Mesenteric fat pad (tissue), 1 donor: ENCODE measurements around the gene ALPG. TPM values are rescaled to one million over a fixed set of nuclear protein-coding genes. Genes with fewer than 3 reads are reported as not detected.
"Not testable (repeated sequence)": the region's sequence is repeated elsewhere in the genome, so short reads cannot be mapped to it uniquely, and the experiment has no call there.

Experiments
- DNase-seq: peaks from one replicate; pipeline ENCODE4 v3.0.0-alpha.2; 2020; ENCODE audit warnings: low spot score
- total RNA-seq: library from RNA; stranded (reverse); fragmentation: NEBNext Ultra II Directional; extraction: Animal tissue kit (Norgen Biotek cat#: 25700); gene quantifications from one replicate; pipeline ENCODE4 v1.2.1, GENCODE V29; 2021
- donor health status: DM: yes; HTN: yes; CAD: no.

The ALPG gene
- total RNA-seq, 1 donor from 2014 or later: not detected

GRCh38 chr2:232418466-232419244 lies 12.0 kb downstream of the ALPG start:
- no peak for DNase-seq

GRCh38 chr2:232419245-232420072 lies 12.8 kb downstream of the ALPG start:
- no peak for DNase-seq

DNA sequence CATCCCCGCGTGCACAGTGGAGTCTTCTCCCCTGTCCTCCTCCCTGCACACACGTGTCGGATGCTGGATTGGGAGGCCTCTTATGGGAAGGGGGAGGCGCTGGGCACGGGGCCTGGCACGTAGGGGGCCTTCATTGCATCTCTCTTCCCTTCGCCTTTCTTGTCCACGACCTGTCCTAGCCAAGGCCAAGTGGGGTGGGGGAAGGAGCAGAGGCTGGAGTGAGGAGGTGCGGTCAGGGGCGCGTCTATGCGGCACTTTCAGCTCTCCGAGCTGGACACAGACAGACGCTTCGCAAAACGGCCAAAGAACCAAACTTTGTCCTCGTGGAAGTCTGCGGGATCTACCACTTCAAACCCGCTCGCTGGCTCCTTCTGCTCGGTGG lies 13.4 kb downstream of the ALPG start:
- DNase-seq: no peak

GRCh38 chr2:232420463-232421188 lies 14.0 kb downstream of the ALPG start:
- DNase-seq: no peak

DNA sequence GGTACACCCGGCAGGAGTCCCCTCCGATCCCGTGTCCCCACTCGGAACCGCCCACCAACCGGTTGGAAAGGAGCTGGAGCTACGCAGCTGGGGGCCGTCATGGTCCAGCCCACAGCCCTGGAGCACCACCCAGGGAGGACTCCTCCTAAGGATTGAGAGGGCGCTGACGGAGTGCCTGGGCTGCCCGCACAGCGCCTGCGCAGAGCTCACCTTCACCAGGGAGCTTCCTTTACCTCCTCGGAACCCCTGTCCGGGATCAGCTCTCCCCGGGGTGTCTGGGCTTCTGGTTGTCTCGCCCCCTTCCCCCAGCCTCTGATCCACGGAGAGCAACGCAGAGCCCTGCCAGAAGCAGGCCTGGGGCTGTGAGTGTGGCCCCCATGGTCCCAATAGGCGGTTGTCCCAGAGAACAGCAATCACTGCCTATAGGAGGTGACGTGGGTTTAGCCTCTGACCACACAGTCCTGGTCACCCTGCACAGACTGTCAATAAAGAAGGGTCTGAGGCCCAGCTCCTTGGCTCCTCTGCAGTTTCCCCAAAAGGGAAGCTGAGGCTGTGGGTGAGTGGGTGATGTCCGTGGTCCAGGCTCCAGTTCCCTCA lies 14.6 kb downstream of the ALPG start:
- DNase-seq: no peak

DNA sequence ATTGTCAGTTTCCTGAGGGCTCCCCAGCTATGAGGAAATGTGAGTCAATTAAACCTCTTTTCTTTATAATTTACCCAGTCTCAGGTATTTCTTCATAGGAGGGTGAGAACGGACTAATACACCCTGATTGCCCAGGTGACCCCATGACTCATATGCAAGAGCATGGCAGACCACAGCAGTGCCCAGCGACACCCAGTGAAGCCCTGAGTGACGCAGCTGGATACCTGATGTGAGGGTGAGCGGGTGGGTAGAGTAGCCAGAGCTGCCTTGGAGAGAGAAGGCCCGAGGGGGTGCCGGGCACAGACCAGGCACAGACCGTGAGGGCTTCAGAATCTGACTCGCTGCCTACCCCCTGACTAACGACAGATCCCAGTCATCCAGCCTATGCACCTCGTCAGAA lies 15.4 kb downstream of the ALPG start:
- no peak for DNase-seq

- DNase-seq: not testable (repeated sequence)
Observed at GRCh38 chr2:232422996-232423395, 16.4 kb downstream of the ALPG start.

- not testable (repeated sequence) for DNase-seq
Observed at GRCh38 chr2:232423407-232423806, 16.8 kb downstream of the ALPG start.

- DNase-seq: no peak
Observed at GRCh38 chr2:232431705-232432590, 25.3 kb downstream of the ALPG start.

GRCh38 chr2:232432598-232433184 lies 26.0 kb downstream of the ALPG start:
- DNase-seq: no peak

DNA sequence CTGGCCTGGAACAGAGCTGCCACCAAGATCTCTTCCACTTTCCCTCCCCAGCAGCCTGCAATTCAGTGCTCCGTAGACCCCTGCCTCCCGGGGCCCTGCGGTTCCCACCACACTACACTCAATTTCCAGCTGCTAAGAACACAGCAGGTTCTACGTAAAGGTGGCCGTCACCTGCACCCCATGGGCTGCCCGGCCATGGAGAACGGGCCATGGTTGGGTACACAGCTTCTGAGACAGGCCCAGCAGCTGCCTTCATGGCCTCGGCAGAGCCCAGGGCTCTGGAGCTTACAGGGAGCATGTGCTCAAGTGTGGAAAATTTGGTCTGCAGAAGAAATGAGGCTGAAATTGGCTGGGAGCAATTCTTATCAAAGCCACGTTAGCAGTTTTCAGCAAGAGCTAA lies 27.0 kb downstream of the ALPG start:
- not testable (repeated sequence) for DNase-seq

DNA sequence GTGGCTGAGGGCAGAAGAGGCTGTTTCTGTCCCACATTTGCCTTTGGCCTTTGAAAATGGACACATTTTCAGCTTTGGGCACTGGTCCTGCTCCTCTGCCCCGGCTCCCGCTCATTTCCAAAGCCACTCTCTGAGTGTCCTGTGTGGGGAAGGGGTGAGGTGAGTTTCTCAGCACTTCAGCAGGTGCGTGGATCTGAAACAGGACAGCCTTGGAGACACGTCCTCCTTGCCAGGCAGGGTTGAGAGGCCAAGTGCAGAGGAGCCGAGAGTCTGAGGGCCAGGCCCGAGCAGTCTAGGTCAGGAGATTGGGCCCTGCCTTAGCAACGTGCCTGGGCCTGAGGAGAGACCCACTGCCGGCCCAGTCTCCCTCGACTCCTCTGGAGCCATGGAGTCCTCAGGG lies 27.4 kb downstream of the ALPG start:
- DNase-seq: no peak

DNA sequence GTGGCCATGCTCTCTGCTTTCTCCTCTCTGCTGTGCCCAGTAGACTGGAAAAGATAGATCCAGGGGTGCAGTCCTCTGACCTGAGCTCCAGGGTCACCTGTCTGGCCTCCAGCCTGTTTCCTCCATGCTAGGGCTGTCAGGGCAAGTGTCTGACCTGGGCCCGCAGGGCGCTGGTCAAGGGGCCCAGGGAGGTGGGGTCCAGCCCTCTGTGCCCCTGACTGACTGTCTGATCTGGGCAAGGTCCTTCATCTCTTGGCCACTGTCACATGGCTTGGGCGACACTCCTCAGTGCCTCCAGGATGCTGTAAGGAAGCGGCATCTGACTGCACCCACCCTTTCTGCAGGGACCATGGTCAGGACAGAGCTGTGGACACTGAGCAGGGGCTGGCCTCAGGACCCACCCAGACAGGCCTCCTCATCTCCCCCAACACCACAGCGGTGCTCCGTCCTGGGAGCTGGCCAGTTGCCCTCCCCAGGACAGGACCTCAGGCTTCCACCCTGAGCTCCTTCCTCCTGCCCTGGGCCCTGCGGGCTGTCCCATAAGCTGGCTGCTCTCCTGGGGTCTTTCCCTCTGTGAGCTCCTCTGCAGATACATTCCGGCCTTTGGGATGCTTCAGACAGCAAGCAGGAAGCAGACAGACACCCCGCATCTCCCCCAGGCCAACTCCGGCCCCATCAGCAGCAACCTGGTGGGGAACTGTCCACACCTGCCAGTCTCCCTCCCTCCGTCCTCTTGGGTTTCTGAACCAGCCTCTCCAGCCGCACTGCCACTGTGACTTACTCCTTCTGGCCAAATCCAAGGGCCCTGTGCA lies 28.1 kb downstream of the ALPG start:
- no peak for DNase-seq

GRCh38 chr2:232435375-232435648 lies 28.7 kb downstream of the ALPG start:
- no peak for DNase-seq

DNA sequence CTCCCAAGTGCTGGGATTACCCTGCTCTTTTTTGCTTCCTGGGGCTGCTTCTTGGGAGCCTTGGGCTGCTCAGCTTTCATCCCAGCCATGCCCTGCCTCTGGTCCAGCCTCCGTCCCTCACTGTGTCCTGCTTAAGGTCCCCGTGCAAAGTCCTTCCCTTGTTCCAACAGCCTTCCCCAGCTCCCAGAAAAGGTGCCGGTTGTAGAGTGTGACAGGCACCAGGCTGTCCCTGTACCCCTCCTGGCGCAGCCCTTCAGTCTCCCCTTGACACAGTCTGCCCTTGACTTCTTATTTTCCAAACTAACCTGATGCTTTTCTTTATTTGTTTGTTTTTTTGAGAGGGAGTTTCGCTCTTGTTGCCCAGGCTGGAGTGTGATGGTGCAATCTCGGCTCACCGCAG lies 29.2 kb downstream of the ALPG start:
- DNase-seq: peak; percentile 43

DNA sequence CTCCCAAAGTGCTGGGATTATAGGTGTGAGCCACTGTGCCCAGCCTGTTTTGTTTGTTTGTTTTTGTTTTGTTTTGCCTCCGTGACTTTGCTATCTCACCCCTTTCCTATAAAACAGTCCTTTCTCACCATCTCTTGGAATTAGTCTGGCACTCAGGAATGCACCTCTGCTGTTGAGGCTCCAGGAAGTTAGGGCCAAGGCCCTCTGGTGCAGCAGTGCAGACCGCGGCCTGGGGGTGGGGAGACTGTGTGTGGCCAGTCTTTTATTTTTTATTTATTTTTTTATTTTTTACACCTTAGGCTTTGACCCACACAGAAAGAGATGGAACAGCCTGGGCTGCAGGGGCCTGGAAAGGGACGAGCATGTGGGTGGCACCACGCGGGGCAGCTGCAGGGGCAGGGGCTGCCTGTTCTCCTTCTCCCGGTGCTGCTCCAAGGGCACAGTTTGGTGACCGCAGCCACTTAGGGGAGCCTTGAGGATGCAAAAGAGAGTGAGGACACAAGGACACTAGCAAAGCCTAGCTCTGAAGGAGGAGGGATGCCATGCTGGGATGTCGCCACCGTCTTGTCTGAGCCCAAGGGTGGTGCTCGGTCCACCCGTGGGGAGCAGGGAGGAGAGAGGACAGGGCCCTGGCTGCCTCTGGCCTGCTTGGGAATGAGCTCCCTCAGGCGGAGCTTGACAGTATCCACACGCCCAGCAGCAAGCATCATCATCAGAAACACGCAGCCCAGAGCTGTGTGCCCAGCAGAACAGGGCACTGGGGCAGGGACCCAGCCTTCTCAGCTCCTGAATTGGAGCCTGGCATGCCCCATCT lies 29.9 kb downstream of the ALPG start:
- DNase-seq: peak; percentile 62

DNA sequence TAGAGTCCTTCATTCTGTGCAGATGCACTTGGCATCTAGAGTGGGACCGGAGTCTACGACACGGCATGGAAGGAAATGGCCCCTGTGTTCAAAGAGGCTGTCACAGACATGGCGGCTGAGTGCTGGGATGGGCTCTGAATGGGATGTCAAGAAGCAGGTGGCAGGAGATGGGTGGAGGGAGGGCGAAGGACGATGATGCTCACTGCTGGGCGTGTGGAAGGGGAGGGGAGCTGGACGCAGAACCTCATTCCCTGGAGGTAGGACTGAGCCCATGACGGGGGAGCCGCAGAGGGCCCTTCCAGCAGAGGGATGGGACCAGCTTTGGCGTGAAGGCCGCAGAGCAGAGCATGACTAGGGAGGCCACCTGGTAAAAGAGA lies 30.5 kb downstream of the ALPG start:
- no peak for DNase-seq

DNA sequence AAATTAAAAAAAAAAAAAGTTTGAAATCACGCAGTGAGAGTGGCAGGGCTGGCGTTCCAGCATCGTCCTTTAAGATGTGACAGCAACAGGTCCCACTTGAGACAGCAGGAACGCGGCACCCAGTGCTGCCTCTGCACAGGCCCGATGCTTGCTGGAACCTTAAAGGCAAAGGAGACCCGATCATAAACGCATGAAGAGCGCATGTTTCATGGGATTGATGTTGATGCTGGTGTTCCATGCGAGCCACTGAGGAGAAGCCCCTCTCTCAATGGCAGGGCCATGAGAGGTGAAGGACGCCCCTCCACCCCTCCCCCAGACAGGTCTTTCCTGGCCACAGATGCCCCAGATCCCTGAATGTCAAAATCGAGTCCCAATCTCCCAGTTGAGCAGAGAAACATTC lies 31.4 kb downstream of the ALPG start:
- DNase-seq: no peak
